HepG2 (cell line): Measurements from ENCODE around the gene THADA. TPM values are rescaled to one million over a fixed set of nuclear protein-coding genes. Genes with fewer than 3 reads are reported as not detected.
A peak's percentile ranks its signal among the peaks of the same experiment; 100 is the strongest.

Experiments used
- AGO2 ChIP-seq: fragments of 200-400 bp; formaldehyde crosslinking; optimal IDR thresholded peaks from 2 replicates; pipeline ENCODE3; 2017; ENCODE audit warnings: mild to moderate bottlenecking, low read depth, low read length, moderate library complexity
- CCDC6 ChIP-seq: sonication (generic); formaldehyde crosslinking; IDR thresholded peaks from 2 replicates; pipeline ENCODE4 v1.8.1; 2022; ENCODE audit warnings: mild to moderate bottlenecking, missing genetic modification reagents, moderate library complexity
- DBP ChIP-seq: sonication (generic); formaldehyde crosslinking; IDR thresholded peaks from 2 replicates; pipeline ENCODE4 v1.4.0; 2020; ENCODE audit warnings: missing genetic modification reagents; ENCODE audit errors: not compliant biosample characterization
- FOXP1 ChIP-seq, 2 experiments: fragments of 450-650 bp in 1 of 2; IDR thresholded peaks; 2 replicates each; pipeline ENCODE4 v1.6.1; 2017 to 2018; ENCODE audit warnings: antibody characterized with exemption in 1 of 2
- HES4 ChIP-seq: sonication (generic); formaldehyde crosslinking; IDR thresholded peaks from 2 replicates; pipeline ENCODE4 v1.9.0; 2021; ENCODE audit warnings: mild to moderate bottlenecking, missing genetic modification reagents, borderline replicate concordance
- ISX ChIP-seq: sonication (generic); formaldehyde crosslinking; conservative IDR thresholded peaks from 2 replicates; pipeline ENCODE4 v1.5.0; 2020; ENCODE audit warnings: missing genetic modification reagents
- KDM2A ChIP-seq: sonication (generic); formaldehyde crosslinking; IDR thresholded peaks from 2 replicates; pipeline ENCODE4 v1.4.0; 2020; ENCODE audit warnings: low read depth, missing genetic modification reagents, borderline replicate concordance
- MBD4 ChIP-seq: IDR thresholded peaks from 2 replicates; pipeline ENCODE4 v1.6.1; 2012; ENCODE audit warnings: low read length, inconsistent platforms, borderline replicate concordance
- MLX ChIP-seq: IDR thresholded peaks from 2 replicates; pipeline ENCODE4 v1.6.1; 2016
- MTF1 ChIP-seq: sonication (generic); formaldehyde crosslinking; IDR thresholded peaks from 2 replicates; pipeline ENCODE4 v1.5.0; 2020; ENCODE audit warnings: missing genetic modification reagents
- SOX5 ChIP-seq: IDR thresholded peaks from 2 replicates; pipeline ENCODE4 v1.6.1; 2016; ENCODE audit warnings: borderline replicate concordance
- SP2 ChIP-seq: sonication (generic); formaldehyde crosslinking; IDR thresholded peaks from 2 replicates; pipeline ENCODE4 v1.5.1; 2020; ENCODE audit warnings: mild to moderate bottlenecking, missing genetic modification reagents
- TCF12 ChIP-seq, 2 experiments: fragments of 450-650 bp in 1 of 2; sonication (generic) in 1 of 2; formaldehyde crosslinking in 1 of 2; IDR thresholded peaks; 2 replicates each; pipeline versions ENCODE4 v1.6.1 to v1.8.0; 2017 to 2022; ENCODE audit warnings: antibody characterized with exemption in 1 of 2, mild to moderate bottlenecking in 1 of 2, missing genetic modification reagents in 1 of 2, moderate library complexity in 1 of 2
- UBTF ChIP-seq: sonication (generic); formaldehyde crosslinking; IDR thresholded peaks from 2 replicates; pipeline ENCODE4 v1.4.0; 2020; ENCODE audit warnings: mild to moderate bottlenecking, missing genetic modification reagents
- ZMYM3 ChIP-seq: sonication (generic); formaldehyde crosslinking; IDR thresholded peaks from 2 replicates; pipeline ENCODE4 v1.5.1; 2020; ENCODE audit warnings: mild to moderate bottlenecking, missing genetic modification reagents
- ZNF138 ChIP-seq: sonication (generic); formaldehyde crosslinking; IDR thresholded peaks from 2 replicates; pipeline ENCODE4 v1.5.0; 2020; ENCODE audit warnings: mild to moderate bottlenecking, low read depth, missing genetic modification reagents
- ZNF143 ChIP-seq: sonication (generic); formaldehyde crosslinking; IDR thresholded peaks from 2 replicates; pipeline ENCODE4 v1.4.0; 2020; ENCODE audit warnings: missing genetic modification reagents
- ZNF382 ChIP-seq: sonication (generic); formaldehyde crosslinking; IDR thresholded peaks from 2 replicates; pipeline ENCODE4 v1.5.0; 2020; ENCODE audit warnings: missing genetic modification reagents, mild to moderate bottlenecking, borderline replicate concordance
- ZNF431 ChIP-seq: sonication (generic); formaldehyde crosslinking; IDR thresholded peaks from 2 replicates; pipeline ENCODE4 v1.9.0; 2022; ENCODE audit warnings: missing genetic modification reagents, low read depth, mild to moderate bottlenecking, borderline replicate concordance
- ZNF451 ChIP-seq: sonication (generic); formaldehyde crosslinking; IDR thresholded peaks from 2 replicates; pipeline ENCODE4 v1.5.0; 2020; ENCODE audit warnings: mild to moderate bottlenecking, missing genetic modification reagents
- ZNF460 ChIP-seq: sonication (generic); formaldehyde crosslinking; IDR thresholded peaks from 2 replicates; pipeline ENCODE4 v1.5.1; 2020; ENCODE audit warnings: missing genetic modification reagents, mild to moderate bottlenecking, borderline replicate concordance
- ZNF614 ChIP-seq: IDR thresholded peaks from 2 replicates; pipeline ENCODE4 v1.6.1; 2018; ENCODE audit warnings: missing biosample characterization, missing genetic modification reagents, inconsistent platforms, borderline replicate concordance
- ZNF768 ChIP-seq: sonication (generic); formaldehyde crosslinking; IDR thresholded peaks from 2 replicates; pipeline ENCODE4 v1.4.0; 2020; ENCODE audit warnings: missing genetic modification reagents
- ZNF792 ChIP-seq: IDR thresholded peaks from 2 replicates; pipeline ENCODE4 v1.6.1; 2016
- ZSCAN22 ChIP-seq: sonication (generic); formaldehyde crosslinking; IDR thresholded peaks from 2 replicates; pipeline ENCODE4 v1.4.0; 2020; ENCODE audit warnings: mild to moderate bottlenecking, missing genetic modification reagents
- polyA plus RNA-seq, 8 experiments: library from polyadenylated mRNA; depleted of rRNA in 3 of 8; stranded (reverse) in 7 of 8; unstranded in 1 of 8; fragments of >200 nt; fragmentation: Illumina TruSeq in 4 of 8; extraction: Trizol in 4 of 8; gene quantifications; 2 replicates each; pipeline versions ENCODE4 v1.2.1 to v1.2.3, GENCODE V29; 2011 to 2016; ENCODE audit warnings: low read depth in 4 of 8, missing spikeins in 1 of 8, mixed read lengths in 1 of 8; ENCODE audit not compliant: insufficient read depth in 1 of 8
- total RNA-seq, 5 experiments: library from RNA; depleted of rRNA; stranded (reverse); fragments of >200 nt; fragmentation: Illumina TruSeq; extraction: Trizol; gene quantifications; 2 replicates each; pipeline ENCODE4 v1.2.3, GENCODE V29; 2016; ENCODE audit warnings: low read depth in 1 of 5

THADA gene
- total and polyA plus RNA-seq, 2 of the 13 experiments (the other 11 are each of a cell fraction or from before 2014, with no cell fraction given) = 12.7 to 21.7 TPM

- TF ChIP-seq TCF12 (IDR thresholded peaks at IDR 0.05) = no peak
- no peak for TF ChIP-seq TCF12 (CRISPR knock-in tag; IDR thresholded peaks at IDR 0.05)
- no peak for TF ChIP-seq FOXP1 (IDR thresholded peaks at IDR 0.05)
- no peak for TF ChIP-seq FOXP1 (CRISPR knock-in tag; IDR thresholded peaks at IDR 0.05)
- TF ChIP-seq ZNF460 (CRISPR knock-in tag) = no peak
- TF ChIP-seq ZNF382 = no peak
- no peak for TF ChIP-seq AGO2
- TF ChIP-seq MLX (CRISPR knock-in tag) = no peak
- TF ChIP-seq ZNF614 (CRISPR knock-in tag) = no peak
- no peak for TF ChIP-seq MBD4
- no peak for TF ChIP-seq ISX
- TF ChIP-seq CCDC6 (CRISPR knock-in tag) = no peak
- 0 out of 2 replicates have a peak, but pooled peaks have one; percentile 35 for TF ChIP-seq KDM2A
- 0 out of 2 replicates have a peak, but pooled peaks have one; percentile 26 for TF ChIP-seq HES4 (CRISPR knock-in tag)
- TF ChIP-seq SP2 = no peak
- TF ChIP-seq UBTF (CRISPR knock-in tag) = no peak
- peak; percentile 28; the same call in 1 of the 2 replicates for TF ChIP-seq ZNF143 (CRISPR knock-in tag)
- no peak for TF ChIP-seq ZNF792 (CRISPR knock-in tag)
- TF ChIP-seq DBP (CRISPR knock-in tag) = no peak
- TF ChIP-seq ZNF451 = 0 out of 2 replicates have a peak, but pooled peaks have one; percentile 68
- no peak for TF ChIP-seq ZNF431 (CRISPR knock-in tag)
- TF ChIP-seq MTF1 (CRISPR knock-in tag) = no peak
- no peak for TF ChIP-seq SOX5 (CRISPR knock-in tag)
- no peak for TF ChIP-seq ZNF138 (CRISPR knock-in tag)
- TF ChIP-seq ZMYM3 = peak; percentile 27
- TF ChIP-seq ZNF768 (CRISPR knock-in tag) = peak; percentile 37; the same call in 1 of the 2 replicates
- no peak for TF ChIP-seq ZSCAN22 (CRISPR knock-in tag)
These were observed 405.4 kb downstream of the THADA start (continued) for GRCh38 chr2:43190311-43191052.
